Measurements from ENCODE around the gene IQSEC1. TPM values are rescaled to one million over a fixed set of nuclear protein-coding genes. Genes with fewer than 3 reads are reported as not detected.

The IQSEC1 gene
- total and polyA plus RNA-seq, 2 experiments from 2014 or later = 21.2 to 24.7 TPM

GRCh38 chr3:13045904-13046568 lies 27.2 kb downstream of the IQSEC1 start:
- H3K36me3 ChIP-seq (replicated peaks; ENCODE audit: insufficient read depth, low read depth) = no peaks in the 10 kb centered on the region
- H3K9me2 ChIP-seq (replicated peaks; ENCODE audit: insufficient read depth) = no peaks in the 10 kb centered on the region
- H3K79me2 ChIP-seq = no peaks in the 10 kb centered on the region
- TF ChIP-seq EZH2phosphoT487 (IDR thresholded peaks at IDR 0.05; ENCODE audit: low read depth, severe bottlenecking, unreplicated experiment) (no peak), EZH2 (IDR thresholded peaks at IDR 0.05; ENCODE audit: borderline replicate concordance) (no peak), CTCF (IDR thresholded peaks at IDR 0.05; ENCODE audit: poor library complexity) (no peak)
- no peak for DNase-seq (ENCODE audit: low spot score)
- H3K27me3 ChIP-seq = no peaks in the 10 kb centered on the region
- H2AFZ ChIP-seq = no peak overlapping the region
- H3K27ac ChIP-seq = no peak overlapping the region
- H4K20me1 ChIP-seq (ENCODE audit: insufficient read depth, poor library complexity, severe bottlenecking) = no peaks in the 10 kb centered on the region
- H3K4me3 ChIP-seq = no peak overlapping the region
- H3K4me2 ChIP-seq = no peak overlapping the region
- WGBS (ENCODE audit: low lambda C conversion rate, missing lambda C conversion rate) = 91% methylated on average over 22 of the region's 22 CpGs
- no peaks in the 10 kb centered on the region for H3K4me1 ChIP-seq (ENCODE audit: insufficient read depth)
- H3K9me3 ChIP-seq (ENCODE audit: low read depth) = no peaks in the 10 kb centered on the region

GRCh38 chr3:13045241-13045903 lies 27.9 kb downstream of the IQSEC1 start:
- Histone ChIP-seq H3K27ac (no peak overlapping the region), H2AFZ (no peak overlapping the region), H3K4me1 (ENCODE audit: insufficient read depth) (no peaks in the 10 kb centered on the region), H3K9me3 (ENCODE audit: low read depth) (no peaks in the 10 kb centered on the region), H3K36me3 (replicated peaks; ENCODE audit: insufficient read depth, low read depth) (no peaks in the 10 kb centered on the region), H3K9me2 (replicated peaks; ENCODE audit: insufficient read depth) (no peaks in the 10 kb centered on the region), H3K4me3 (no peak overlapping the region), H4K20me1 (ENCODE audit: insufficient read depth, poor library complexity, severe bottlenecking) (no peaks in the 10 kb centered on the region), H3K4me2 (no peak overlapping the region), H3K79me2 (no peaks in the 10 kb centered on the region), H3K27me3 (no peaks in the 10 kb centered on the region)
- DNase-seq (ENCODE audit: low spot score) = no peak
- TF ChIP-seq EZH2phosphoT487 (IDR thresholded peaks at IDR 0.05; ENCODE audit: low read depth, severe bottlenecking, unreplicated experiment) (no peak), CTCF (IDR thresholded peaks at IDR 0.05; ENCODE audit: poor library complexity) (no peak), EZH2 (IDR thresholded peaks at IDR 0.05; ENCODE audit: borderline replicate concordance) (no peak)
- 91% methylated on average over 16 of the region's 16 CpGs for WGBS (ENCODE audit: low lambda C conversion rate, missing lambda C conversion rate)

GRCh38 chr3:13044496-13045240 lies 28.6 kb downstream of the IQSEC1 start:
- Histone ChIP-seq H3K4me2 (no peak overlapping the region), H3K4me3 (no peak overlapping the region), H3K36me3 (replicated peaks; ENCODE audit: insufficient read depth, low read depth) (no peaks in the 10 kb centered on the region), H2AFZ (no peak overlapping the region), H3K4me1 (ENCODE audit: insufficient read depth) (no peaks in the 10 kb centered on the region), H3K27ac (no peak overlapping the region), H3K79me2 (no peaks in the 10 kb centered on the region), H4K20me1 (ENCODE audit: insufficient read depth, poor library complexity, severe bottlenecking) (no peaks in the 10 kb centered on the region), H3K27me3 (no peaks in the 10 kb centered on the region), H3K9me2 (replicated peaks; ENCODE audit: insufficient read depth) (no peaks in the 10 kb centered on the region), H3K9me3 (ENCODE audit: low read depth) (no peaks in the 10 kb centered on the region)
- no peak for DNase-seq (ENCODE audit: low spot score)
- TF ChIP-seq CTCF (IDR thresholded peaks at IDR 0.05; ENCODE audit: poor library complexity) = no peak
- TF ChIP-seq EZH2phosphoT487 (IDR thresholded peaks at IDR 0.05; ENCODE audit: low read depth, severe bottlenecking, unreplicated experiment) = no peak
- no peak for TF ChIP-seq EZH2 (IDR thresholded peaks at IDR 0.05; ENCODE audit: borderline replicate concordance)
- WGBS (ENCODE audit: low lambda C conversion rate, missing lambda C conversion rate) = 77% methylated on average over 12 of the region's 13 CpGs

Measured in hepatocyte (in vitro differentiated cells).